Breast epithelium (tissue), 4 donors: Measurements from ENCODE around the gene CUL7. TPM values are rescaled to one million over a fixed set of nuclear protein-coding genes. Genes with fewer than 3 reads are reported as not detected.

Experiments used
- DNase-seq, 2 donors: peaks; one replicate each; pipeline ENCODE4 v3.0.0-alpha.2; 2019; ENCODE audit warnings: low spot score in 2 of 2
- H3K27ac ChIP-seq, 2 donors: fragments of 200-600 bp; sonication (generic) in 1 of 2; one replicate each; pipeline ENCODE4 v1.5.1; 2016 to 2019; ENCODE audit warnings: mild to moderate bottlenecking in 1 of 2
- H3K27me3 ChIP-seq, 2 donors: fragments of 200-600 bp; sonication (generic) in 1 of 2; one replicate each; pipeline versions ENCODE4 v1.5.1 to v1.6.0; 2017 to 2019; ENCODE audit warnings: control low read depth in 1 of 2, mild to moderate bottlenecking in 1 of 2
- H3K36me3 ChIP-seq: fragments of 200-600 bp; one replicate; pipeline ENCODE4 v1.5.1; 2019
- H3K4me1 ChIP-seq, 2 donors: fragments of 200-600 bp; sonication (generic); one replicate each; pipeline ENCODE4 v1.5.1; 2016 to 2019; ENCODE audit warnings: control low read depth in 1 of 2
- H3K4me3 ChIP-seq, 3 donors: fragments of 200-600 bp; sonication (generic); 1 replicate in 2 of 3; 2 replicates in 1 of 3; pipeline ENCODE4 v1.5.1; 2016 to 2019; ENCODE audit warnings: mild to moderate bottlenecking in 3 of 3, moderate library complexity in 2 of 3
- H3K9me3 ChIP-seq, 2 donors: fragments of 200-600 bp; sonication (generic) in 1 of 2; one replicate each; pipeline ENCODE4 v1.5.1; 2016 to 2019; ENCODE audit warnings: control low read depth in 1 of 2
- POLR2A ChIP-seq: fragments of 450-650 bp; IDR thresholded peaks from one replicate; pipeline ENCODE4 v1.6.1; 2016; ENCODE audit warnings: antibody characterized with exemption, mild to moderate bottlenecking, moderate library complexity
- POLR2AphosphoS5 ChIP-seq, 3 donors: sonication (generic); formaldehyde crosslinking; IDR thresholded peaks; one replicate each; pipeline ENCODE4 v1.6.1; 2017; ENCODE audit warnings: antibody characterized with exemption in 3 of 3
- intact Hi-C: fragments of 100-400 bp; cut with DNase I; formaldehyde crosslinking; loops from one replicate; pipeline ENCODE4 v1.15.1; 2023; ENCODE audit warnings: low total_unique reads
- total RNA-seq, 3 donors: library from RNA; depleted of rRNA; stranded (reverse); fragments of >200 nt; gene quantifications; one replicate each; pipeline ENCODE4 v1.1.0, GENCODE V29; 2016
- TF ChIP-seq, protein P1 (sequence below), 3 donors: fragments of 450-650 bp; IDR thresholded peaks; one replicate each; pipeline ENCODE4 v1.5.1; 2016 to 2017; ENCODE audit warnings: antibody characterized with exemption in 3 of 3, mild to moderate bottlenecking in 3 of 3, moderate library complexity in 3 of 3

The CUL7 gene
- total RNA-seq, 3 donors from 2014 or later, result 12.6 to 21.4 (median 19.3) TPM

DNA sequence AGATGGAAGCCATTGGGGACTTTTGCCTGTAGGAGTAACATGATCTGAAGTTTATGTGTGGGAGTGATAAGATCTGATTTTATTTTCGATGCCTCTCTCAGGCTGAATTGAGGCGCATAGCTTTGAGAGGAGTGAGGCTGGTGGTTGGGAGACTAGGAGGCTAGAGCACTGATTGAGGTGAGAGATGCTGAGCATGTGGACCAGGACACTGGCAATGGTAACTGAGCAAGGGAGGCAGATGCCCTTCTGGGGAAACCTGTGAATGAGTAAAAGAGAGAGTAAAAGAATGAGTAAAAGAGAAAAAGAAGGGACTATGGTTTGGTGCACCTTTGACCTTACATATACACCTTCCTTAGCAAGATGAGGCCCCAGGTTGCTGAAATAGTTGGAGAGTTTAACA is 29.2 kb downstream of the CUL7 start:
- no peak overlapping the region for H3K4me3 ChIP-seq
- intact Hi-C loops, result no loop called here
- H3K27ac ChIP-seq, result no peak overlapping the region
- H3K4me1 ChIP-seq, result no peaks in the 10 kb centered on the region
- H3K36me3 ChIP-seq, result peaks cover 6% of the 10 kb centered on the region
- H3K9me3 ChIP-seq, result no peaks in the 10 kb centered on the region
- TF ChIP-seq POLR2A, result no peak
- TF ChIP-seq, protein P1, sequence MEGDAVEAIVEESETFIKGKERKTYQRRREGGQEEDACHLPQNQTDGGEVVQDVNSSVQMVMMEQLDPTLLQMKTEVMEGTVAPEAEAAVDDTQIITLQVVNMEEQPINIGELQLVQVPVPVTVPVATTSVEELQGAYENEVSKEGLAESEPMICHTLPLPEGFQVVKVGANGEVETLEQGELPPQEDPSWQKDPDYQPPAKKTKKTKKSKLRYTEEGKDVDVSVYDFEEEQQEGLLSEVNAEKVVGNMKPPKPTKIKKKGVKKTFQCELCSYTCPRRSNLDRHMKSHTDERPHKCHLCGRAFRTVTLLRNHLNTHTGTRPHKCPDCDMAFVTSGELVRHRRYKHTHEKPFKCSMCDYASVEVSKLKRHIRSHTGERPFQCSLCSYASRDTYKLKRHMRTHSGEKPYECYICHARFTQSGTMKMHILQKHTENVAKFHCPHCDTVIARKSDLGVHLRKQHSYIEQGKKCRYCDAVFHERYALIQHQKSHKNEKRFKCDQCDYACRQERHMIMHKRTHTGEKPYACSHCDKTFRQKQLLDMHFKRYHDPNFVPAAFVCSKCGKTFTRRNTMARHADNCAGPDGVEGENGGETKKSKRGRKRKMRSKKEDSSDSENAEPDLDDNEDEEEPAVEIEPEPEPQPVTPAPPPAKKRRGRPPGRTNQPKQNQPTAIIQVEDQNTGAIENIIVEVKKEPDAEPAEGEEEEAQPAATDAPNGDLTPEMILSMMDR (IDR thresholded peaks at IDR 0.05), result no peak
- TF ChIP-seq POLR2AphosphoS5 (IDR thresholded peaks at IDR 0.05), result no peak
- no peaks in the 10 kb centered on the region for H3K27me3 ChIP-seq
- no peak for DNase-seq

DNA sequence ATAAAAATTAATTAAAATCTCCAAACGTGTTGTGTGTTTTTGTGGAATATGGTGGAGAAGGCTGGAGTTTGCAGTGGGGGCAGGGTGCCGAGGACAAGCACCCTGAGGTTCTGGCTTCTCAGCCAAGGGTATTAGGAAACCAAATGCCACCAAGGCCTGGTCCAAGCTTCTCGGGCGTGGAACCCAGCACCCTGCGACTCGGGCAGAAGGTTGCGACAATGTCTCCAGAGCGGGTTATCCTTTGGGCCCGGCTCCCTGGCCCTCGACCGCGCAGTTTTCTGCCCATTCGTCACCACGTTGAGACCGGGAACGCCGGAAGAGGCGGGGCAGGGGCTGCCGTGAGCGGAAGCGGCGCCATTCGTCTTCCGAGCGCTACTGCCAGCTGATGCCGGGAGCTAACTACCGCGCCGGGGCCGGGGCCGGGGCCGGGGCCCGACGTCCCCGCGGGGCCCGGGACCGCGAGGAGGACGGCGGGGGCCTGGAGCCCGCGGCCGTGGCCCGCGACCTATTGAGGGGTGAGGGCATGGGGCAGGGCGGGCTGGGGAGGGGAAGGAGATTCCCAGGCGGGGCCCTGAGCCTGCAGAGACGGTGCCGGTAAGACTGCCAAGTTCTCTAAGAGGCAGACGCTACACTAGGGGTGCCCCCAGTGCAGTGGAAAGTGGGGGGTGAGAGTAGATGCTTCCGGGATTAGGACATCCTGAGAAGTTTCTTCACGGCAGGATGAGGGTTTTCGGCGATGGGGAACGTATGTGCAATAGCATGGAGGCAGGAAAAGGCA is 32.2 kb downstream of the CUL7 start, which contains the start of gene RRP36:
RRP36 (plus strand) TSS at position 354 of the 778 bp plus-strand sequence; CDS start at position 386, 32 bp downstream.
- Histone ChIP-seq H3K4me1 (peaks cover 0 to 9% of the 10 kb centered on the region in 2 donors), H3K36me3 (peaks cover 7% of the 10 kb centered on the region), H3K4me3 (peak within 1 kb of the TSS; percentile 58 to 94 (median 93)), H3K27me3 (no peaks in the 10 kb centered on the region), H3K27ac (peak within 1 kb of the TSS; percentile 86 to 92), H3K9me3 (no peaks in the 10 kb centered on the region)
- TF ChIP-seq POLR2AphosphoS5 (IDR thresholded peaks at IDR 0.05) (peak; percentile 24 to 53 (median 44)), POLR2A (no peak)
- TF ChIP-seq, protein P1 (IDR thresholded peaks at IDR 0.05), result no peak
- intact Hi-C loops, result no loop called here
- peak; percentile 47 to 71 for DNase-seq

DNA sequence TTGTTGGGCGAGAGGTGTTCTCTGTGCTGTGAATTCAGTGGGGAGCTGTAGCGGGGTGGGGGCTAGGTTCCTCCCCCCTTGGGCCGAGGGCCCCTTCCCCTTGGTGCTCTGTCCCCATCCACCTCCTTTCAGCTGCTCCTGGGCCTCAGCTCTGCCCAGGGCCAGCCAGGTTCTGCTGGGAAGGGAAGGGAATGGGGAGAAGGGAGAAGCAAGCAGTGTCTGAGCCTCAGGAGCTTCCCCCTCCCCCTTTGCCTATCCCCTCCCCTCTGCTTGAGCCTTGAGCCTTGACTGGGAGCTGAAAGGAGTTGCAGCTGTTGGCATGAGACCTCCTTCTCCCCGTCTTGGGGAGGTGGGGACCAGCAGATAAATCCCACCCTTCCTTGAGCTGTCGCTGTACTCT is 32.8 kb downstream of the CUL7 start:
- no peak for DNase-seq
- TF ChIP-seq, protein P1 (IDR thresholded peaks at IDR 0.05), result no peak
- TF ChIP-seq POLR2A (peak; percentile 7), POLR2AphosphoS5 (IDR thresholded peaks at IDR 0.05) (no peak)
- H3K27me3 ChIP-seq, result no peaks in the 10 kb centered on the region
- intact Hi-C loops, result no loop called here
- H3K4me1 ChIP-seq, result peaks cover 0 to 16% of the 10 kb centered on the region in 2 donors
- no peaks in the 10 kb centered on the region for H3K9me3 ChIP-seq
- peak overlapping the region; percentile 58 to 94 (median 93) for H3K4me3 ChIP-seq
- peak overlapping the region; percentile 86 to 92 for H3K27ac ChIP-seq
- H3K36me3 ChIP-seq, result peaks cover 7% of the 10 kb centered on the region

DNA sequence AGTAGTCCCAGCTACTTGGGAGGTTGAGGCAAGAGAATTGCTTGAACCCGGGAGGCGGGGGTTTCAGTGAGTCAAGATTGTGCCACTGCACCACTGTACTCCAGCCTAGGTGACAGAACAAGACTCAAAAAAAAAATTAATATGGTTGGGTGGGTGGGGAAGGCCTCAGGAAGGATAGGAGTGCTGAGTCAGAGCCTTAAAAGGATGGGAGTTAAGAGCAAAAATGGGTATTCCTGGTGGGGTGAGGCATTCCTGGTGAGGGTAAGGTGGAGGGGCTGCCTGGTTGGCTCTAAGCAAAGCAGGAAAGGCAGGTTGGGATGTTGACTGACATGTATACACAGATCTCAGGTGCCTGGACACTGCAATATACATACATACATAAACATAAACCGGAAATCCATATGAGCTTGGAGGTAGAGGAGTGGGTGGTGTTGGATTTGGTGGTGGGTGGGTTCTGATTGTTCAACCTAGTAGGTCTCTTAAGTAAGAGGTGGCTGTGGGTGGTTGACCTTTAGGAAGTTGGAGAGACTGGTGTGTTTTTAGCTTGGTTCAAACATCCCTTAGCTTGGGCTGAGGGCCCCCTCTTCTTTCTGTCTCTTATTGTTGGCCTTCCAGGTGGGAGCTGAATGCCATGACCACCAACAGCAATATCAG is 33.5 kb downstream of the CUL7 start:
- intact Hi-C loops, result no loop called here
- TF ChIP-seq, protein P1 (IDR thresholded peaks at IDR 0.05), result no peak
- TF ChIP-seq POLR2A (no peak), POLR2AphosphoS5 (IDR thresholded peaks at IDR 0.05) (no peak)
- Histone ChIP-seq H3K27ac (peak overlapping the region; percentile 86 to 92), H3K9me3 (no peaks in the 10 kb centered on the region), H3K4me1 (peaks cover 2 to 21% of the 10 kb centered on the region in 2 donors), H3K27me3 (no peaks in the 10 kb centered on the region), H3K4me3 (no peak overlapping the region), H3K36me3 (peaks cover 7% of the 10 kb centered on the region)
- no peak for DNase-seq

DNA sequence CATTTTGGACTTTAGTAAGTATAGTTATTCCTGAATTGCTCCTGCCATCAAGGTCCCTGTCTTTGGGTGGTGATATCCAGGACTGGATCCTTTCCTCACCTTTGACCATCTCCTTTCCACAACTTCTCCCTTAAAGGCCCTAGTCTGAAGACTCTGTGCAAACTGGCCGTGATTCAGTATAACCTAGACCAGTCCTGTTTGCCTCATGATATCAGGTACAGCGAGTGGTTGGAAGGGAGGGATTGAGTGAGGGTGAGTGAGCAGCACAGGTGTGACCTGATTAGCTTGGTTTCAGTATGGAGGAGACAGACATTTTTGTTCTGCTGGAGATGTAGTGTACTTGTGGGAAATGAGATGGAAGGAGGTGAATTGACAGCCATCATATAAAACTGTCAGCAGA is 34.5 kb downstream of the CUL7 start:
- TF ChIP-seq POLR2AphosphoS5 (IDR thresholded peaks at IDR 0.05), result no peak
- TF ChIP-seq, protein P1 (IDR thresholded peaks at IDR 0.05), result no peak
- no peak for TF ChIP-seq POLR2A
- H3K9me3 ChIP-seq, result no peaks in the 10 kb centered on the region
- peaks cover 4 to 26% of the 10 kb centered on the region in 2 donors for H3K4me1 ChIP-seq
- no peaks in the 10 kb centered on the region for H3K27me3 ChIP-seq
- peaks cover 7% of the 10 kb centered on the region for H3K36me3 ChIP-seq
- H3K4me3 ChIP-seq, result no peak overlapping the region
- no peak overlapping the region for H3K27ac ChIP-seq
- no peak for DNase-seq
- intact Hi-C loops, result no loop called here
